Type B pancreatic cell (in vitro differentiated cells): Measurements from ENCODE around the gene PYCR2. TPM values are rescaled to one million over a fixed set of nuclear protein-coding genes. Genes with fewer than 3 reads are reported as not detected.
A peak's percentile ranks its signal among the peaks of the same experiment; 100 is the strongest.

Experiments used
- DNase-seq: peaks from one replicate; pipeline ENCODE4 v3.0.0; 2021; ENCODE audit warnings: mixed read lengths; ENCODE audit not compliant: unreplicated experiment; ENCODE audit errors: extremely low spot score
- H3K27ac Mint-ChIP-seq: 2 replicates; pipeline ENCODE4 v1.8.0; 2021; ENCODE audit warnings: mild to moderate bottlenecking, mixed read lengths
- H3K27me3 Mint-ChIP-seq: 2 replicates; pipeline ENCODE4 v1.8.0; 2021; ENCODE audit warnings: mixed read lengths
- H3K36me3 Mint-ChIP-seq: 2 replicates; pipeline ENCODE4 v1.8.0; 2021; ENCODE audit warnings: mixed read lengths
- H3K4me1 Mint-ChIP-seq: one replicate; pipeline ENCODE4 v1.8.0; 2021; ENCODE audit warnings: mixed read lengths; ENCODE audit not compliant: unreplicated experiment
- H3K4me3 Mint-ChIP-seq: 2 replicates; pipeline ENCODE4 v1.8.0; 2021; ENCODE audit warnings: mild to moderate bottlenecking, mixed read lengths
- H3K9me3 Mint-ChIP-seq: 2 replicates; pipeline ENCODE4 v1.8.0; 2021; ENCODE audit warnings: mixed read lengths
- CTCF ChIP-seq: fragments of 200-600 bp; sonication (generic); conservative IDR thresholded peaks from 2 replicates; pipeline ENCODE4 v1.5.0; 2021; ENCODE audit warnings: antibody characterized with exemption, mild to moderate bottlenecking
- total RNA-seq: library from RNA; stranded (reverse); gene quantifications from 2 replicates; pipeline ENCODE4 v1.2.1, GENCODE V29; 2021; ENCODE audit warnings: low replicate concordance

The PYCR2 gene
- total RNA-seq, 1 donor from 2014 or later: 46.7 TPM

GRCh38 chr1:225877580-225877979 lies 46.5 kb downstream of the PYCR2 start:
- Mint-ChIP-seq H3K9me3 (no peaks in the 10 kb centered on the region), H3K27me3 (no peaks in the 10 kb centered on the region), H3K4me1 (peaks cover 37% of the 10 kb centered on the region), H3K4me3 (peak overlapping the region; percentile 26), H3K27ac (peak overlapping the region; percentile 28), H3K36me3 (no peaks in the 10 kb centered on the region)
- DNase-seq: no peak
- TF ChIP-seq CTCF: peak; percentile 67

GRCh38 chr1:225876900-225877510 lies 47.0 kb downstream of the PYCR2 start:
- Mint-ChIP-seq H3K27ac (peak overlapping the region; percentile 28), H3K36me3 (no peaks in the 10 kb centered on the region), H3K4me3 (no peak overlapping the region), H3K4me1 (peaks cover 37% of the 10 kb centered on the region), H3K9me3 (no peaks in the 10 kb centered on the region), H3K27me3 (no peaks in the 10 kb centered on the region)
- DNase-seq: no peak
- TF ChIP-seq CTCF: no peak

- no peak for TF ChIP-seq CTCF
- peak overlapping the region; percentile 53 for H3K4me3 Mint-ChIP-seq
- peak overlapping the region; percentile 92 for H3K27ac Mint-ChIP-seq
- DNase-seq: no peak
- H3K27me3 Mint-ChIP-seq: no peaks in the 10 kb centered on the region
- H3K4me1 Mint-ChIP-seq: peaks cover 28% of the 10 kb centered on the region
- no peaks in the 10 kb centered on the region for H3K9me3 Mint-ChIP-seq
- H3K36me3 Mint-ChIP-seq: no peaks in the 10 kb centered on the region
Observed at GRCh38 chr1:225875044-225875815, 48.8 kb downstream of the PYCR2 start.

GRCh38 chr1:225874431-225874830 lies 49.6 kb downstream of the PYCR2 start:
- Mint-ChIP-seq H3K27ac (peak overlapping the region; percentile 92), H3K36me3 (no peaks in the 10 kb centered on the region), H3K4me1 (peaks cover 20% of the 10 kb centered on the region), H3K4me3 (no peak overlapping the region), H3K9me3 (no peaks in the 10 kb centered on the region), H3K27me3 (no peaks in the 10 kb centered on the region)
- no peak for DNase-seq
- TF ChIP-seq CTCF: no peak

- H3K27ac Mint-ChIP-seq: peak overlapping the region; percentile 52
- no peak overlapping the region for H3K4me3 Mint-ChIP-seq
Observed at GRCh38 chr1:225873281-225873850, 50.7 kb downstream of the PYCR2 start.

More at GRCh38 chr1:225873281-225873850, 50.7 kb downstream of the PYCR2 start:
- no peaks in the 10 kb centered on the region for H3K36me3 Mint-ChIP-seq
- H3K9me3 Mint-ChIP-seq: no peaks in the 10 kb centered on the region
- H3K27me3 Mint-ChIP-seq: no peaks in the 10 kb centered on the region
- no peak for TF ChIP-seq CTCF
- no peak for DNase-seq
- H3K4me1 Mint-ChIP-seq: peaks cover 15% of the 10 kb centered on the region
